GM13977 (cell line): ENCODE results near the gene FAM83G.
A peak's percentile ranks its signal among the peaks of the same experiment; 100 is the strongest.
"Not testable (repeated sequence)": the region's sequence is repeated elsewhere in the genome, so short reads cannot be mapped to it uniquely, and the experiment has no call there.

Source experiments
- DNase-seq: peaks from one replicate; pipeline ENCODE4 v3.0.0; 2012; ENCODE audit warnings: low spot score
- in situ Hi-C: fragments of 300-500 bp; cut with MboI; formaldehyde crosslinking; loops from one replicate; pipeline ENCODE4 v1.12.0; 2022; ENCODE audit warnings: low sequenced_read_pairs, low pct_unique_long_range_greater_than_20kb, mixed read lengths, inconsistent platforms; ENCODE audit not compliant: unreplicated experiment
- TF ChIP-seq, protein P1 (sequence below): IDR thresholded peaks from 2 replicates; pipeline ENCODE4 v1.5.1; 2012; ENCODE audit warnings: mild to moderate bottlenecking, control low read depth; ENCODE audit not compliant: insufficient read depth; ENCODE audit errors: extremely low read depth, missing control alignments

The FAM83G gene

DNA sequence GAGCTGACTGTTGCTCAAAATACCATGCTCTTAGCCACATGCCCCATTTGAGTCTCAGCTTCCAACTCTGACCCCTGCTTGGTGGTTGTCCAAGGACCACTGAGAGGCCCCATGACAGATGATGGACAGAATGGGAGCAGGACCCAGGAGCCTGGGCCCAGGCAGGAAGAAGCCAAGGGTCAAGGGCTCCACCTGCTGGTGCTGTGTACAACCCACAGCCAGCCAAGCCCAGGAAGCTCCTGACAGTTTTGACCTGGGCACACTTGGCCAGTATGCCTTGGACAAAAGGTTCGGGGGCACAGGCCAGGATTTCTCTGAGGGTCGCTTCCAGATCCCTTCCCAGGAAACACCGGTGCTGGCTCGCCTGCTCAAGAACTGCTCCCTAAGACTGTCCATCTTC, 27.2 kb upstream of the FAM83G start:
- in situ Hi-C loops, DNase-seq: not testable (repeated sequence)
- TF ChIP-seq, protein P1, sequence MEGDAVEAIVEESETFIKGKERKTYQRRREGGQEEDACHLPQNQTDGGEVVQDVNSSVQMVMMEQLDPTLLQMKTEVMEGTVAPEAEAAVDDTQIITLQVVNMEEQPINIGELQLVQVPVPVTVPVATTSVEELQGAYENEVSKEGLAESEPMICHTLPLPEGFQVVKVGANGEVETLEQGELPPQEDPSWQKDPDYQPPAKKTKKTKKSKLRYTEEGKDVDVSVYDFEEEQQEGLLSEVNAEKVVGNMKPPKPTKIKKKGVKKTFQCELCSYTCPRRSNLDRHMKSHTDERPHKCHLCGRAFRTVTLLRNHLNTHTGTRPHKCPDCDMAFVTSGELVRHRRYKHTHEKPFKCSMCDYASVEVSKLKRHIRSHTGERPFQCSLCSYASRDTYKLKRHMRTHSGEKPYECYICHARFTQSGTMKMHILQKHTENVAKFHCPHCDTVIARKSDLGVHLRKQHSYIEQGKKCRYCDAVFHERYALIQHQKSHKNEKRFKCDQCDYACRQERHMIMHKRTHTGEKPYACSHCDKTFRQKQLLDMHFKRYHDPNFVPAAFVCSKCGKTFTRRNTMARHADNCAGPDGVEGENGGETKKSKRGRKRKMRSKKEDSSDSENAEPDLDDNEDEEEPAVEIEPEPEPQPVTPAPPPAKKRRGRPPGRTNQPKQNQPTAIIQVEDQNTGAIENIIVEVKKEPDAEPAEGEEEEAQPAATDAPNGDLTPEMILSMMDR = peak; percentile 68

DNA sequence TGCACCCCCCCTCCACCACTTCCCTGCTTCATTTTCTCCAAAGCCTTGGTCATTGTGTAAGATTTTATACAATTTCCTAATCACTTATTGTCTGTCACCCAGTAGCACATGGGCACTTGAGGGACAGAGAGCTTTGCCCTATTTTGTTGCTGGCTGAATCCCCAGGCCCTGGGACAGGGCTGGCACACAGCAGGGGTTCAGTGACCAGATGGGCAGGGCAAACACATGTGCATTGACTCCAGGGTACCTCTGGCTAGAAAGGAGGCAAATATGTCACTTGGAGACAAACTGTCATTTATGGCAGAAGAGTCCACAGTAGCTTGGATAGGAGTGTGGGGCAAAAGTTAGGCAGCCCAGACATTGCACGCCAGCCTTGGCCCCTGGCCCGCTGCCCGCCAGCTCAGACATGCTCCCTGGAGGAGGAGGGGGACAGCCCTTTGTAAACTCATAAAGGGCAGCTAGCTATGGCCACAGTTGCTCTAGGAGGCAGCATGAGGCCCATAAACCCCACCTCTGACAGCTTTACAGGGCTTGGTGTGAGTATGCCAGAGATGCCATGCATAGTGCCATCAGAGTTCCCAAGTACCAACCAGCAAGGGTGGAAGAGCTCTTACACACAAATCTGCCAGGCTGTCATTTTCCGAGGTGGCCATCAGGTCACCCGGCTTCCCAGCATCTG, 26.3 kb upstream of the FAM83G start:
- DNase-seq, in situ Hi-C loops: not testable (repeated sequence)

DNA sequence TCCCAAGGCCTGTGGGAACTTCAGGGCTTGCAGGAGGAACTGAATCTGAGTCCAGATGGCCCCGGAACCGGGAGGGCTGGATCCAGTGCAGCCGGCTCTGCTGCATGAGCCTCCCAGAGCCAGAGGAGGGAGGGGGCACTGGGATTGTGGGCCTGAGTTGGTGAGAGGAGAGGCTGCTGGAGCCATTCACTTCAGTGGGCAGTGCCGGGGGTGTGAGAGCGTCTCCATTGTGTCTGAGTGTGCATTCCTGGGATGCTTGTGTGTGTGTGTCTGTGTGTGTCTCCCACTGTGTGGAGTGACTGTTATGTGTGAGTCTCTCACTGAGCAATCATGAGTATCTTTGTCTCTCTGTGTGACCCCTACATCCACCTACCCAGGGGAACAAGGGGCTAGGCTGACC, 25.2 kb upstream of the FAM83G start:
- DNase-seq, in situ Hi-C loops: not testable (repeated sequence)

DNA sequence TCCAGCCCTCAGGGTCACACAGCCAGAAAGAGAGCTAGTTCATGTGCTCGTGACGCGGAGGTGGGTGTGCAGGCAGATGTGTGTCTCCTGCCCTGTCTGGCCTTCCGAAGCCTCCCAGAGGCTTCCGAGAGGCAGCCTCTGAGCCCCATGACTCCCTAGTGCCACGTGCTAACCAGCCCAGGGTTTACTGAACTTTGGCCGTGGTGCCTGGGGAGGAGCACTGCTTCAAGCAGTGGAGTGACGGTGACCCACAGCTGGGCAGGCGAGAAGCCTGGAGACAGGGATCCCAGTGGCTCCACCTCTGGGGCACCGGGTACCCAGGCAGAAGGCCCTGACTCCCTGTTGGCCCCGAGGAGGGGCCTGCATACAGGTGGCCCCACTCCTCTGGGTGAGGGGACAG, 24.1 kb upstream of the FAM83G start:
- in situ Hi-C loops, DNase-seq: not testable (repeated sequence)

DNA sequence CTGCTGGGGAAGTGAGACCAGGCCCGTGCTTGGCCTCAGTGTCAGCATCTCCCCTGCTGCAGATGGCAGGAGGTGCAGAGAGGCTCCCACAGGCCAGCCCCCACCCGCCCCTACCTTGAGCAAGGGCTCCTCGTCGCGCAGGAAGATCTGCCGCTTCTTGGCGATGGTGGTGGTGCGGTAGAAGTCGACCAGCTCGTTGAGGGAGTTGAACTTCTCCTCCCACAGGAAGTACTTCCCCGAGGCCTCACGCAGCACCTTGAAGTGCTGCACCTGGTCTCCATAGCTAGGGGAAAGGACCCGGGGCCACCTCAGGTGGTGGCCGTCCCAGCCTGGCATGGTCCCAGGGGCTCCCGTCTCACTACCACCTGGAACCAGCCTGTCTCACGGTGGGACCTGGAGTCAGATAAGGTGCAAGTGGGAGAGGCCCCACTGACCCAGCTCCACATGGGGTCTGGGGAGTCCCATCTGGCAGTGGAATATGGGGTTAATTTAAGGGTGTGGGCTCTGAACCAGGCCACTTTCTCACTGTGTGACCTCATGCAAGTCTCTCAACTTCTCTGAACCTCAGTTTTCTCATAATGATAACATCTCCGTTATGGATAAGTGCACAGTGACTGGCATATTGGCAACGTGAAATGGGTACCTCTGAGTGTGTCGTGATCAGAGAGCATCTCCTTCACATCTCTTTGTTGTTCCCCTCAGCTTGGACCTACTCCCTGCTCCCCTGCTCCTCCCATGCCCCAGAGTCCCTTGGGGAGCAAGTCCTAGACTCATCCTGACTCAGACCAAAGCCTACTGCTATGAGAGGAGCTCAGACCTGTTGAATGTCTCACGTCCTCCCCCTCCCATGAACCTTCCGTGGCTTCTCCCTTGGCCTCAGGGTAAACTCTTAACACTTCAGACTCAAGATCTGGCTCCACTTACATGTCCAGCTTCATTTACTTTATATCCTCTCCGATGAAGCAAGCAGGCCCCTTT, 19.8 kb upstream of the FAM83G start:
- no peak for DNase-seq
- in situ Hi-C loops = loop anchor here (25.0 kb wide), 1 partner anchor 212 kb away; no protein-coding TSS in a partner anchor
- TF ChIP-seq, protein P1 = no peak

DNA sequence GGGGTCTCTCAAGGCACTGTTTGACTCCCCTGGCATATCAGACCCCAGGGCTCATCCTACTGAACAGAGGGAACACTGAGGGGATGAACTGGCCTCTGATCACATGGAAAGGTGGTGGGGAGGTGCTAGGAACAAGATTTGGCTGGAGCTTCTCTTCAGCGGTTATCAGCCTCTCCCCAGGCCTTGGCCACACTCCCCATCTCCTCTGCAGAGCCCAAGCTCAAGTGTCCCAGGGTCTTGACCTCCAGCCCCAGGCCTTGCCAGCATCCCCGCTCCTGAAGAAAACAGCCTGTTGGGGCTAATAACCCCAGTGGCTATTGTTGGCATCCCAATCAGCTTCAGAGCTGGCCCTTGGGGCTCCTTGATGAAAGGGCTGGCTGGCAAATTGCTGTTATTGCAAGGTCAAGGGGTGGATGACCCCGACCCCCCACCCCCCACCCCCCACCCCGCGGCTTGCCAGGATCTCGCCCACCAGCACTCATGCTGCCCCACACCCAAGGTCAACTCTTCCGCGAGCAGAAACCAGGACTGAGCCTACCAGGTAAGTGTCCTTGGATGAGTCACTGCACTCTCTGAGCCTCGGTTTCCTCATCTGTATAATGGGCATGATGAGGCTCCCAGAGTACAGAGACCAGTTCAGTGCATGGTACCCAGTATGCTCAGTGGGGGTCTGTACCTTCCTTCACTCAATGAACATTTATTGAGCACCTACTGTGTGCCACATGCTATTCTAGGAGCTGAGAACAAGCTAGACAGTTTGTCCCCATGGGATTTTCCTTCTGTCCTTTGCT, 18.8 kb upstream of the FAM83G start:
- DNase-seq = no peak
- TF ChIP-seq, protein P1 = no peak
- in situ Hi-C loops = loop anchor here (25.0 kb wide), 1 partner anchor 211 kb away; no protein-coding TSS in a partner anchor

DNA sequence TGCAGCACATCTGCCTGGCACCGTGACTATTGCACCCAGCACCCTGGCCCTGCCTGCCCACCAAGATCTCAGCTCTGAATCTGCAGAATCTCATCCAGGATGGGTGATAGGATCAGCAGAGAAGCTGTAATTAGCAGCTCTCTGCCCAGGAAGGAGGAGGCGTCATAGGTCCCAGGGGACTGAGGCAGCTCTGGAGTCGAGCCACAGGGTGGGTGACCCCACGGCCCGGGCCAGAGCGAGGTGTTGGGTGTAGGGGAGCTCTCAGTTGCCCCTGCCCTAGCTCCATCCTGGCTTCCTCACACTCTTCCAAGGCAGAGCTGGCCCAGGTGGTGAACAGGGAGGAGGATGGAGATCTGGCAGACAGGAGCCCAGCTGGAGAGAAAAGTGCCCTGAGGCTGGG, 18.2 kb upstream of the FAM83G start:
- in situ Hi-C loops = loop anchor here (25.0 kb wide), 1 partner anchor 210 kb away; no protein-coding TSS in a partner anchor
- TF ChIP-seq, protein P1 = no peak
- DNase-seq = no peak
